Liver (tissue), 3 donors: ENCODE data around the gene MTHFD2.

Experiments used
- CTCF ChIP-seq: fragments of 150-350 bp; IDR thresholded peaks from 2 replicates; pipeline ENCODE4 v1.5.1; 2017; ENCODE audit warnings: improper control_type of control experiment, low read depth, low read length; ENCODE audit not compliant: missing input control
- GABPA ChIP-seq, 2 donors: IDR thresholded peaks in 1 of 2; conservative IDR thresholded peaks in 1 of 2; 2 replicates each; pipeline ENCODE4 v1.6.1; 2016; ENCODE audit warnings: antibody characterized with exemption in 2 of 2, mild to moderate bottlenecking in 1 of 2, moderate library complexity in 1 of 2
- HNF4A ChIP-seq, 2 donors: conservative IDR thresholded peaks; 2 replicates each; pipeline ENCODE4 v1.6.1; 2016; ENCODE audit warnings: antibody characterized with exemption in 2 of 2, mild to moderate bottlenecking in 2 of 2
- JUND ChIP-seq, 2 donors: IDR thresholded peaks; 2 replicates each; pipeline ENCODE4 v1.6.1; 2016; ENCODE audit warnings: antibody characterized with exemption in 2 of 2
- NR2F2 ChIP-seq: IDR thresholded peaks from 2 replicates; pipeline ENCODE4 v1.6.1; 2016; ENCODE audit warnings: antibody characterized with exemption
- RAD21 ChIP-seq, 2 donors: IDR thresholded peaks; 2 replicates each; pipeline ENCODE4 v1.6.1; 2016; ENCODE audit warnings: antibody characterized with exemption in 2 of 2, mild to moderate bottlenecking in 2 of 2
- REST ChIP-seq: IDR thresholded peaks from 2 replicates; pipeline ENCODE4 v1.6.1; 2016; ENCODE audit warnings: antibody characterized with exemption, mild to moderate bottlenecking
- SP1 ChIP-seq: IDR thresholded peaks from 2 replicates; pipeline ENCODE4 v1.6.1; 2018; ENCODE audit warnings: antibody characterized with exemption, mild to moderate bottlenecking
- YY1 ChIP-seq: IDR thresholded peaks from 2 replicates; pipeline ENCODE4 v1.6.1; 2016; ENCODE audit warnings: antibody characterized with exemption, mild to moderate bottlenecking
- donor health status: healthy.
- donor health status: healthy.

GRCh38 chr2:74155830-74156229 is 42.6 kb upstream of the MTHFD2 start:
- TF ChIP-seq CTCF (no peak), SP1 (no peak), REST (no peak), HNF4A (conservative IDR thresholded peaks at IDR 0.05) (no peak), YY1 (no peak), GABPA (IDR thresholded peaks at IDR 0.05 in 1 of 2, conservative IDR thresholded peaks at IDR 0.05 in 1 of 2) (no peak), JUND (IDR thresholded peaks at IDR 0.05) (no peak), RAD21 (IDR thresholded peaks at IDR 0.05) (no peak), NR2F2 (no peak)
